Activated CD4-positive, CD25-positive, alpha-beta regulatory T cell (primary cell): Measurements from ENCODE around the gene MPP4.

Experiments used
- DNase-seq, 4 experiments: peaks; one replicate each; lab custom pipeline; 2025; lab: John Stamatoyannopoulos, UW

The MPP4 gene

DNA sequence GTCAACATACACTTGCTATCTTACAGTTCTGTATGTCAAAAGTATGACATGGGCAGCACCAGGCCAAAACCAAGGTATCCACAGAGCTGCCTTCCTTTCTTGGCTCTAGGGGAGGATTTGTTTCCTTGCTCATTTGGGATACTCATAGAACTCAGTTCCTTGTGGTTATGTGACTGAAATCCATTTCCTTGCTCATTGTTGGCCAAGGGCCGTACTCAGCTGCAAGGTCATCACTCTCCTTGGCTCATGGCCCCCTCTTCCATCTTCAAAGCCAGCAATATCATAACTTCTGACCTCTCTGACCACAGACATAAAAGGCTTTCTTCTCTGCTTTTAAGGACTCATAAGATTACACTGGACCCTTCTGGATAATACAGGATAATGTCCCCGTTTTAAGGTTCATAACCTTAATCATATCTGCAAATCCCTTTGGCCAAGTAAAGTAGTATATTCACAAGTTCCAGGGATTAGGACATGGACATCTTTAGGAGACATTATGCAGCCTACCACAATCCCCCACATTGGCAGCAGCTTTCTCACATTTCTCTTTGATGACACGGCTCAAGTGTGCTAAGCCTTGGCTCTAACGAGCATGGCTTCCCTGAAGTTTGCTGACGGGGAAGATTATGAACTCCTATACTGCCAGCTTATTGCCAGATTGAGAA, 76.0 kb downstream of the MPP4 start:
- DNase-seq, result no peak

DNA sequence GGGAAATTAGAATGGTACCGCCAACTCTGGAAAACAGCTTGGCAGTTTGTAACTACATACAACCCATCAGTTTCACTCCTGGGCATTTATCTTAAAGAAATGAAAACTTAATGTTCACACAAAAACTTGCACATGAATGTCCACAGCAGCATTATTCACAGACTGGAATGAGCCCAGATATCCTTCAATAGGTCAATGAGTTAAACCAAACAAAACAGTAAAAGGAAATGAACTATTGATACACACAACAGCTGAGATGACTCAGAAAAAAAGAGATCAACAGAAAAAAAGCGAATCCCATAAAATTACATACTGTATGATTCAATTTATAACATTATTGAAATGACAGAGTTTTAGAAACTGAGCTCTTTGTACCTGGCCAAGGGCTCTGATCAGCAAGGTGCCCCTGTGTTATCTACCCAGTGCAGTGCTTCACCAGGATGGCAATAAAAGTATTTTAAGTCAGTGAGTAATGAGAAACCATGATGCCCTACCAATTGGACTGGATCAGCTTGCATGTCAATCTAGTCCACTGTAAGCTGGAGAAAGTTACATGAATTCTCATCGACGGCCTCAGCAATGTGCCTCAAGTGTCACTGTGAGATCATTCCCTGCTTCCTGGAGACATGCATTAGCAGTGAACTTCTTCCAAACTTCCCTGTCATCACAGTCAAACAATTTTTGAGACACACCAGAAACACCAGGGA, 77.0 kb downstream of the MPP4 start:
- no peak for DNase-seq

DNA sequence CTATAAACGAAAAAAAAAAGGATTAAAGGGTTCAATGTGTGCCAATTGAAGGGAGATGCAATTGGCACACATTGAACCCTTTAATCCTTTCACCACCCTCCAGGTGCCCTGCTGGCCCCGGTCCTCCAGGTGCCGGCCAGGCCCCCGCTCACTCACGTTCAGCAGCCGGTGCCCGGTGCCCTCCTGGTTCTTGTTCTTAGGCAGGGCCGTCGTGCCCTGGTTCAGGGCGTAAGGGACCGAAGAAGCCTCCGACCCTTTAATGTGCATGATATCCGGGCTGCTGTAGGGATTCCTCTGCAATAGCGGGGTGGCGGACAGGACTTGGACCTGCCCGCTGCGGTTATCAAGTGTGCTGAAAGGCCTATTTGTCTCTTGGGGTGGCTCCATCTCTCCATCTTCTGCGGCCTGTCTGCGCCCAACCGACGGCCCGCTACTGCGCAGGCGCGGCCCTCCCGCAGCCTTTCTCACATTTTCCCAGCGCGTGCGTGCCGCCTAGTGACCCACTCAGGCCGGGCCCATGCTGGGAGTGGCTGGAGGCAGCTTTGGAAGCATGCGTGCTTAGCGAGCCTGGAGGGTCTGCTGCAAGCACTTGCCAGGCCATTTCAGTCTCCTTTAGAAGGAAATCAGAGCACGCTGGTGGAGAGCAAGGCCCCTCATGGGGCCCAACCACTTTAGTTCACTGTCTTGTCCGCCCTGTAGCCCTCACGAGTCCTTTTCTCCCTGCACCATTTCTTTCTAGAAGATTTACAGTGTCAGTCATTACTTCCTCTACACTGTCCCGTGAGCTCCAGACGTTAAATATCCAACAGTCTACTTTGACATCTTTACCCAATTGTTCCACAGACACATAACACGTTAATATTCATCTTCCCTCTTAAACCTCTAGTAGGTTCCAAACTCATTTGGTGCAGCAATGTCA, 79.4 kb downstream of the MPP4 start:
- DNase-seq, result no peak

DNA sequence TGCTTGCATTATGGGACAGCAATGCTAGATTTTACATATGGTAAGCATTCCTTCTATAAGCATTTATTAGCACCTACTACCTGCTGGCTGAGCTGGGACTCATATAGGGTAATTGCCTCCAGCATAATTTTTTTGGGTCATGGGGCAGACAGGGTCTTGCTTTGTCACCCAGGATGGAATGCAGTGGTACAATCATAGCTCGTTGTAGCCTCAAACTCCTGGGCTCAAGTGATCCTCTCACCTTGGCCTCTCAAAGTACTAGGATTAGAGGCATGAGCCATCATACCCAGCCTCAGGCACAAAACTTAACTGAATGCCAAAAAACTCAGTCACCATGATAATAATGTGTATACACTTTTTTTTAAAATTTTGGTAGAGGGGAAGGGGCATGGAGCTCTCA, 90.4 kb downstream of the MPP4 start:
- DNase-seq, result no peak

DNA sequence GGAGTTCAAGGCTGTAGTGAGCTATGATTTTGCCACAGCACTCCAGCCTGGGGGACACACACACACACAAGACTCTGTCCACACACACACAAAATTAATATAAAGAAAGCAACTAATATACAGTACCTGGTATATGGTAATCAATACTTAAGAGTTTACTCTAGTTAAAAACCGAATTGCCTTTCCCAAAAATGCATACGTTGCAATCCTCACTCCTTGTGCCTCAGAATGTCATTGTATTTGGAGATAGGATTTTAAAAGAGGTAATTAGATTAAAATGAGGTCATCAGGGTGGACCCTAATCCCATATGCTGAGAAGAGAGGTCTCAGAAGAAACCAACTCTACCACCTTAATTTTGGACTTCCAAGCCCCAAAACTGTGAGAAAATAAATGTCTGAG, 90.9 kb downstream of the MPP4 start:
- DNase-seq, result no peak

DNA sequence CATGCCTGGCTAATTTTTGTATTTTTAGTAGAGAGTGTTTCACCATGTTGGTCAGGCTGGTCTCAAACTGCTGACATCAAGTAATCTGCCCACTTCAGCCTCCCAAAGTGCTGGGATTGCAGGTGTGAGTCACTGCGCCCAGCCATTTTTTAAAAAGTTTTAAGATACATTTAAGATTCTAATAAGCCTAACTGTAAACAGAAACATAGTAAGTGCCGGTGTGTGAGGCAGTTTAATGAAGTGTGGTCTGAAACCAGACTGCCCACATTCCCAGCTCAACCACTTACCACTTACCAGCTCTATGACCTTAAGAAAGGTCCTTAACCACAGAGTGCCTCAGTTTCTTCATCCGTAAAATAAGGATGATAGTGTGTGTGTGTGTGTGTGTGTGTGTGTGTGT, 97.5 kb downstream of the MPP4 start:
- no peak for DNase-seq

DNA sequence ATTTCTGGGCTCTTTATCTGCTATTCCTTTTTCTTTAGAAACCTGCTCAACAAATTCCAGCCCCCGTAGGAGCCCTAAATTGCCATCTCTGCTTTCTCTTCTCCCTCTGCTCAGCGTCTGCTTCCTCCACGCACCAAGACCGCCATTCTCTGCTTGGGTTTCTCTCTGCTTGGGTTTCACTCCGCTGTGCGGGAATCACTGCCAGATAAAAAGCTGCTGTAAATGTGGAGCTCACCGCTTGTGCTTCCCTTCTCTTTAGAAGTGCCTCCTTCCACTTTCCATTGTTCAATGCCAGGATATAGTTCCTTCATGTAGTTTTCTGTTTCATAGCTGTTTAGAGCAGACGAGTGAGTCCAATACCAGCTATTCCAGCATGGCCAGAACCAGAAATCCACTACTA, 101.0 kb downstream of the MPP4 start:
- no peak for DNase-seq
